ENCODE results near the gene UCK1.

- no peak for TF ChIP-seq EZH2phosphoT487 (IDR thresholded peaks at IDR 0.05; ENCODE audit: insufficient read depth, low read depth)
- TF ChIP-seq EZH2 (IDR thresholded peaks at IDR 0.05; ENCODE audit: insufficient read depth, poor library complexity, severe bottlenecking), result no peak
These were observed 30.7 kb downstream of the UCK1 start for GRCh38 chr9:131500377-131500776.
